Subcutaneous adipose tissue (tissue), 4 donors: ENCODE measurements around the gene TMEM132C. TPM values are rescaled to one million over a fixed set of nuclear protein-coding genes. Genes with fewer than 3 reads are reported as not detected.

Source experiments
- total RNA-seq, 4 donors: library from RNA; depleted of rRNA; stranded (reverse); fragments of >200 nt; gene quantifications; one replicate each; pipeline ENCODE4 v1.1.0, GENCODE V29; 2016
- TF ChIP-seq, protein P1 (sequence below): fragments of 450-650 bp; IDR thresholded peaks from one replicate; pipeline ENCODE4 v1.5.1; 2016; ENCODE audit warnings: low read depth, mild to moderate bottlenecking, control low read depth, antibody characterized with exemption, moderate library complexity

TMEM132C gene
- total RNA-seq, 4 donors from 2014 or later: 44.2 to 73.5 (median 67.8) TPM

DNA sequence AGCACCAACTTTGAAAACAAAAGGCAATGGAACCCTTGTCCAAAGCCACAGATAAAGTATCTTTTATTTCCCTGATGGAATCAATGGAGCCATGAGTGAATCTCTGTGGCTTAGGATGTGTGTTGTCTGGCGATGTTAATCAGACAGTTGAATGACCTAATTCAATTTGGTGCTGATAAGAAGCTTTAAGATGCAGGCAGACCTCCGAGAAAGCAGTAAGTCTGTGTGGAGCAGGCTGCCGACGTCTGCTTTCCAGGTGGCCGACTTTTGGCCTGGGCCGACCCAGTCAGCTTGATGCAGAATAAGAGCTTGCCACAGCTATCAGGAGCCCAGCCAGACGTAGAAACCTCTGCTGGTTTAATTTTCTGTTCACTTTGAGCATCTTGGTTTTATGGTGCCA lies 21.1 kb upstream of the TMEM132C start:
- TF ChIP-seq, protein P1, sequence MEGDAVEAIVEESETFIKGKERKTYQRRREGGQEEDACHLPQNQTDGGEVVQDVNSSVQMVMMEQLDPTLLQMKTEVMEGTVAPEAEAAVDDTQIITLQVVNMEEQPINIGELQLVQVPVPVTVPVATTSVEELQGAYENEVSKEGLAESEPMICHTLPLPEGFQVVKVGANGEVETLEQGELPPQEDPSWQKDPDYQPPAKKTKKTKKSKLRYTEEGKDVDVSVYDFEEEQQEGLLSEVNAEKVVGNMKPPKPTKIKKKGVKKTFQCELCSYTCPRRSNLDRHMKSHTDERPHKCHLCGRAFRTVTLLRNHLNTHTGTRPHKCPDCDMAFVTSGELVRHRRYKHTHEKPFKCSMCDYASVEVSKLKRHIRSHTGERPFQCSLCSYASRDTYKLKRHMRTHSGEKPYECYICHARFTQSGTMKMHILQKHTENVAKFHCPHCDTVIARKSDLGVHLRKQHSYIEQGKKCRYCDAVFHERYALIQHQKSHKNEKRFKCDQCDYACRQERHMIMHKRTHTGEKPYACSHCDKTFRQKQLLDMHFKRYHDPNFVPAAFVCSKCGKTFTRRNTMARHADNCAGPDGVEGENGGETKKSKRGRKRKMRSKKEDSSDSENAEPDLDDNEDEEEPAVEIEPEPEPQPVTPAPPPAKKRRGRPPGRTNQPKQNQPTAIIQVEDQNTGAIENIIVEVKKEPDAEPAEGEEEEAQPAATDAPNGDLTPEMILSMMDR: no peak

DNA sequence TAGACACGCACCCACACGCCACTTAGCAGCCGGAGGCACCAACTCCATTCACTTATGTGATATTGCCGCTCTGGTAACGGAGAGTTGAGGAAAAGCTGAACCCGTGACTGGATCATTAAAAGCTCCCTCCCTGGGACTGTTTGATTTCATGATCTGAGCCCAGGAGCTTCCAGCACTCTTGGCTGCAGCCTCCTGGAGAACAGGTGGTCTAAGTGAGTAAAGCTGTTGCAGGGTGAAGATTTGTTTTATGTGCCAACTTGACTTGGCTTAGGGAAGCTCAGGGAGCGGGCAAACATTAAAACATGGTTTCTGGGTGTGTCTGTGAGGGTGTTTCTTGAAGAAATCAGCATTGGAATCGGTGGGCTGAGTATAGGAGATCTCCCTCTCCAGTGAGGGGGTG lies 16.9 kb upstream of the TMEM132C start:
- TF ChIP-seq, protein P1: no peak

DNA sequence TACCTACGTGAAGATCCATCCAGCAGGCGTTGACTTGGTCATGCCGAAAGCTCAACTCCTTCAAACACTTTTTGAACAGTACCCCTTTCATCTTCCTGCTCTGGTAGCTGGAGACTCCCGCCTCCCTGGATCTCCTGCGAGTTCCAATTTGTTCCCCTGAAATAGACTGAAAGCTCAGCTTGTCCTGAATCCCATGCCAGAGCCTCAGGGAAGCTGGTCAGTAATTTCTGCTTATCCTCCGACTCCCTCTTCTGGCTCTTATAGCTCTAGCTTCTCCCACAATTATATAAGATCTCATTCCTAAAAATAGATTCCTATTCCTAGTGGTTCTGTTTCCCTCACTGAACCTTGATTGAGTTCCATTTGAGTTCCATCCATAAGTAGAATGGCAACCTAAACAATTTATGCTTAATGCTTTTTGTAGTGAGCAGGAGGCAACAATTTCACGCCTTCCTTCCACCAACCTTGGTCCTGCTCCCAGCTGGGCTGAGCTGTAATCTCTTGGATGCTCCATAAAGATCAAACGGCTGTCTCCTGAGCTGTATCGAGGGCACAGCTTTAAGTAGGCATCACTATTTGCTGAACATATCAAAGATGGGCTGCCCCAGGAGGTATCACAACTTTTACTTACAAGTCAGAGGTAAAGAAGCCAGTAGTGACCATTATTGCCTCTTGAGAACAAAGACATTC lies 8.0 kb upstream of the TMEM132C start:
- TF ChIP-seq, protein P1: no peak

GRCh38 chr12:128259556-128260070 lies 7.4 kb upstream of the TMEM132C start:
- TF ChIP-seq, protein P1: no peak

GRCh38 chr12:128261757-128262156 lies 5.2 kb upstream of the TMEM132C start:
- TF ChIP-seq, protein P1: no peak

- TF ChIP-seq, protein P1: no peak
Measured at GRCh38 chr12:128265566-128265965, 1.4 kb upstream of the TMEM132C start.

DNA sequence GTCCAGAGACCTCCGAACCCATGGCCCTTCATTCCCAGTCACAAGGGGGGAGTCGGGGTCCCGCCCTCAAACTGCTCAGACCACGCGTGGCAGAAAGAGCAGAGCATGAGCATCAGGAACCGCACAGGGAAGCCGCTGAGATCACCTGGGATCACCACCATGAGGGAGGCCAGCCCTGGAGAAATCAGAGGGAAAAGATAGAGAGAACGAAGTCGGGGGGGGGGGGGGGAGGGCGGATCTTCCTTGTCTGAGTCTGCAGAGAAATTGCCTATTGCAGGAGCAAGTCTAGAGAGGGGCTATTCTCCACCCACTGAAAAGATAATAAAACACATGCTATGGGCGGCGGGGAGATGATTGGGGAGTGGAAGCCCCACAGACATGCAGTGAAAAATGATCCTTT lies 884 bp upstream of the TMEM132C start:
- TF ChIP-seq, protein P1: no peak
